HG02759 (cell line): ENCODE data around the gene DAGLB.
"Not testable (repeated sequence)": the region's sequence is repeated elsewhere in the genome, so short reads cannot be mapped to it uniquely, and the experiment has no call there.

ENCODE experiments used
- ATAC-seq: cut with Tn5 transposase; IDR thresholded peaks from one replicate; pipeline ENCODE4 v1.9.1; 2021; ENCODE audit warnings: mild to moderate bottlenecking, moderate library complexity; ENCODE audit not compliant: unreplicated experiment

Gene DAGLB

GRCh38 chr7:6463609-6464008 lies 15.9 kb upstream of the DAGLB start:
- ATAC-seq: not testable (repeated sequence)

- no peak for ATAC-seq
Observed at GRCh38 chr7:6461946-6462550, 14.3 kb upstream of the DAGLB start.

GRCh38 chr7:6460990-6461584 lies 13.3 kb upstream of the DAGLB start:
- ATAC-seq: no peak

- no peak for ATAC-seq
Observed at GRCh38 chr7:6460303-6460702, 12.5 kb upstream of the DAGLB start.

- not testable (repeated sequence) for ATAC-seq
Observed at GRCh38 chr7:6458676-6459075, 10.9 kb upstream of the DAGLB start.

- no peak for ATAC-seq
Observed at GRCh38 chr7:6453734-6454133, 6.0 kb upstream of the DAGLB start.

GRCh38 chr7:6451224-6451705 lies 3.5 kb upstream of the DAGLB start:
- no peak for ATAC-seq

- not testable (repeated sequence) for ATAC-seq
Observed at GRCh38 chr7:6450591-6450990, 2.8 kb upstream of the DAGLB start.

- ATAC-seq: not testable (repeated sequence)
Observed at GRCh38 chr7:6449884-6450283, 2.1 kb upstream of the DAGLB start.

- ATAC-seq: no peak
Observed at GRCh38 chr7:6448943-6449543, 1.3 kb upstream of the DAGLB start.

GRCh38 chr7:6446838-6447580 lies 745 bp downstream of the DAGLB start:
- ATAC-seq: peak; percentile 36

- ATAC-seq: no peak
Observed at GRCh38 chr7:6444516-6445269, 3.1 kb downstream of the DAGLB start.

- no peak for ATAC-seq
Observed at GRCh38 chr7:6443372-6443941, 4.3 kb downstream of the DAGLB start.

- ATAC-seq: no peak
Observed at GRCh38 chr7:6442114-6442513, 5.6 kb downstream of the DAGLB start.

GRCh38 chr7:6440381-6440780 lies 7.4 kb downstream of the DAGLB start:
- no peak for ATAC-seq

- no peak for ATAC-seq
Observed at GRCh38 chr7:6438427-6438826, 9.3 kb downstream of the DAGLB start.

- no peak for ATAC-seq
Observed at GRCh38 chr7:6437251-6437650, 10.5 kb downstream of the DAGLB start.

- ATAC-seq: peak; percentile 57
Observed at GRCh38 chr7:6436385-6436685, 11.4 kb downstream of the DAGLB start.

- peak; percentile 85 for ATAC-seq
Observed at GRCh38 chr7:6435486-6436384, 12.0 kb downstream of the DAGLB start.
